ENCODE measurements around the gene CCDC15. TPM values are rescaled to one million over a fixed set of nuclear protein-coding genes. Genes with fewer than 3 reads are reported as not detected.

CCDC15 gene
- total and polyA plus RNA-seq, 2 of the 13 experiments (the other 11 are each of a cell fraction or from before 2014, with no cell fraction given): 2.2 to 4.6 TPM

DNA sequence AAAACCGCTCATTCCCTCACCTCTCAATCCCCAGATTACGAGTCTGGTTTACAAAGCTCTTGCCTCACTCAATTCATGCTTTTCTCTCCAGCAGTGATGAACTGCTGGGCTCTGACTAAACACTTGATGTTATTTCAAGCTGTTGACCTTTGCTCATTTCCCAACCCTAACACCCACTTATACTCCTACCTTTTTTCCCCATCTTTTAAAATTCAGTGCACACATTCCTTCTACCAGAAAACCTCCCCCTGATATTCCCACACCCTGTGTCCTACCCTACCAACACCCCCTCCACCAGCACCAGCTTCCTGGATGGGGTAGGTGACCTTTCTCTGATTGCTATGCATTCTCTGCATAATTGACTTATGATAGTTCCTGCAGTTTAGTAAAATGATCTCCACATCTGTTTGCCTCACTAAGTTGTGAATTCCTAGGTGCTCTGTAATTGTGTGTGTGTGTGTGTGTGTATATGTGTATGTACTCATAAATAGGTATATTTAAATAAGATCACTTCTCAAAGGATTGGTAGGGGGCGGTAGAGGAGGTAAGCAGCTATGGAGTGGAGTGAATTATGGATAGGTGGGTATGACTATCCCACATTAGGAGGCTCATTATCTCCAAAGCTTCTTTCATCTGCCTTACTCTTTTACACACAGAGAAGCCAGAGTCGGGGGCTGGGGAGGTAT is 19.0 kb upstream of the CCDC15 start (continued):
- TF ChIP-seq, protein P1, sequence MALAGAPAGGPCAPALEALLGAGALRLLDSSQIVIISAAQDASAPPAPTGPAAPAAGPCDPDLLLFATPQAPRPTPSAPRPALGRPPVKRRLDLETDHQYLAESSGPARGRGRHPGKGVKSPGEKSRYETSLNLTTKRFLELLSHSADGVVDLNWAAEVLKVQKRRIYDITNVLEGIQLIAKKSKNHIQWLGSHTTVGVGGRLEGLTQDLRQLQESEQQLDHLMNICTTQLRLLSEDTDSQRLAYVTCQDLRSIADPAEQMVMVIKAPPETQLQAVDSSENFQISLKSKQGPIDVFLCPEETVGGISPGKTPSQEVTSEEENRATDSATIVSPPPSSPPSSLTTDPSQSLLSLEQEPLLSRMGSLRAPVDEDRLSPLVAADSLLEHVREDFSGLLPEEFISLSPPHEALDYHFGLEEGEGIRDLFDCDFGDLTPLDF (CRISPR knock-in tag; IDR thresholded peaks at IDR 0.05): no peak
- no peak for TF ChIP-seq ZNF235 (CRISPR knock-in tag; IDR thresholded peaks at IDR 0.05; ENCODE audit: borderline replicate concordance)
- TF ChIP-seq RNF2 (conservative IDR thresholded peaks at IDR 0.05; ENCODE audit: low read depth): no peak
- no peak for TF ChIP-seq PCBP1 (IDR thresholded peaks at IDR 0.05; ENCODE audit: borderline replicate concordance, low read depth, low read length)
- peak; percentile 56; the same call in 1 of the 2 replicates for TF ChIP-seq SAP130 (CRISPR knock-in tag; IDR thresholded peaks at IDR 0.05; ENCODE audit: low read depth)
- no peak for TF ChIP-seq ZNF430 (CRISPR knock-in tag; IDR thresholded peaks at IDR 0.05)
- no peak for TF ChIP-seq REL (CRISPR knock-in tag; conservative IDR thresholded peaks at IDR 0.05)
- no peak for TF ChIP-seq TOE1 (CRISPR knock-in tag; IDR thresholded peaks at IDR 0.05)
- TF ChIP-seq POLR2AphosphoS5 (IDR thresholded peaks at IDR 0.05; ENCODE audit: low read depth, low read length): peak; percentile 50
- TF ChIP-seq, protein P2, sequence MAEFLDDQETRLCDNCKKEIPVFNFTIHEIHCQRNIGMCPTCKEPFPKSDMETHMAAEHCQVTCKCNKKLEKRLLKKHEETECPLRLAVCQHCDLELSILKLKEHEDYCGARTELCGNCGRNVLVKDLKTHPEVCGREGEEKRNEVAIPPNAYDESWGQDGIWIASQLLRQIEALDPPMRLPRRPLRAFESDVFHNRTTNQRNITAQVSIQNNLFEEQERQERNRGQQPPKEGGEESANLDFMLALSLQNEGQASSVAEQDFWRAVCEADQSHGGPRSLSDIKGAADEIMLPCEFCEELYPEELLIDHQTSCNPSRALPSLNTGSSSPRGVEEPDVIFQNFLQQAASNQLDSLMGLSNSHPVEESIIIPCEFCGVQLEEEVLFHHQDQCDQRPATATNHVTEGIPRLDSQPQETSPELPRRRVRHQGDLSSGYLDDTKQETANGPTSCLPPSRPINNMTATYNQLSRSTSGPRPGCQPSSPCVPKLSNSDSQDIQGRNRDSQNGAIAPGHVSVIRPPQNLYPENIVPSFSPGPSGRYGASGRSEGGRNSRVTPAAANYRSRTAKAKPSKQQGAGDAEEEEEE (CRISPR knock-in tag; IDR thresholded peaks at IDR 0.05; ENCODE audit: borderline replicate concordance): no peak
- 0 out of 2 replicates have a peak, but pooled peaks have one; percentile 33 for TF ChIP-seq ZBTB42 (CRISPR knock-in tag; IDR thresholded peaks at IDR 0.05)
- no peak for TF ChIP-seq ZNF296 (CRISPR knock-in tag; conservative IDR thresholded peaks at IDR 0.05)
- no peak for TF ChIP-seq ZSCAN20 (CRISPR knock-in tag; IDR thresholded peaks at IDR 0.05; ENCODE audit: borderline replicate concordance)
- no peak for TF ChIP-seq ZNF564 (CRISPR knock-in tag; IDR thresholded peaks at IDR 0.05)
- no peak for TF ChIP-seq SNAI1 (CRISPR knock-in tag; IDR thresholded peaks at IDR 0.05; ENCODE audit: borderline replicate concordance)
- TF ChIP-seq PPARG (CRISPR knock-in tag; conservative IDR thresholded peaks at IDR 0.05): no peak; the same call in 1 of the 2 replicates
- no peak for TF ChIP-seq ZNF678 (CRISPR knock-in tag; IDR thresholded peaks at IDR 0.05)
- no peak for TF ChIP-seq CBFB (CRISPR knock-in tag; IDR thresholded peaks at IDR 0.05)
- no peak for TF ChIP-seq ZNF530 (CRISPR knock-in tag; IDR thresholded peaks at IDR 0.05; ENCODE audit: low read depth)
- TF ChIP-seq, protein P3, sequence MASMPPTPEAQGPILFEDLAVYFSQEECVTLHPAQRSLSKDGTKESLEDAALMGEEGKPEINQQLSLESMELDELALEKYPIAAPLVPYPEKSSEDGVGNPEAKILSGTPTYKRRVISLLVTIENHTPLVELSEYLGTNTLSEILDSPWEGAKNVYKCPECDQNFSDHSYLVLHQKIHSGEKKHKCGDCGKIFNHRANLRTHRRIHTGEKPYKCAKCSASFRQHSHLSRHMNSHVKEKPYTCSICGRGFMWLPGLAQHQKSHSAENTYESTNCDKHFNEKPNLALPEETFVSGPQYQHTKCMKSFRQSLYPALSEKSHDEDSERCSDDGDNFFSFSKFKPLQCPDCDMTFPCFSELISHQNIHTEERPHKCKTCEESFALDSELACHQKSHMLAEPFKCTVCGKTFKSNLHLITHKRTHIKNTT (CRISPR knock-in tag; IDR thresholded peaks at IDR 0.05): no peak
- TF ChIP-seq HIVEP1 (CRISPR knock-in tag; IDR thresholded peaks at IDR 0.05): no peak
- TF ChIP-seq ZNF883 (CRISPR knock-in tag; IDR thresholded peaks at IDR 0.05; ENCODE audit: not compliant biosample characterization): no peak
- TF ChIP-seq ZNF558 (CRISPR knock-in tag; IDR thresholded peaks at IDR 0.05; ENCODE audit: borderline replicate concordance): no peak
- no peak for TF ChIP-seq ZNF841 (CRISPR knock-in tag; IDR thresholded peaks at IDR 0.05; ENCODE audit: borderline replicate concordance)
- TF ChIP-seq ZNF317 (CRISPR knock-in tag; IDR thresholded peaks at IDR 0.05): no peak
- TF ChIP-seq, protein P4, sequence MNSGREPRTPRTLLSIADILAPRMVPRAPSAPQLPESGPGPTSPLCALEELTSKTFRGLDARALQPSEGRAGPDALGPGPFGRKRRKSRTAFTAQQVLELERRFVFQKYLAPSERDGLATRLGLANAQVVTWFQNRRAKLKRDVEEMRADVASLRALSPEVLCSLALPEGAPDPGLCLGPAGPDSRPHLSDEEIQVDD (CRISPR knock-in tag; IDR thresholded peaks at IDR 0.05; ENCODE audit: borderline replicate concordance): no peak
- no peak for TF ChIP-seq ZNF251 (CRISPR knock-in tag; IDR thresholded peaks at IDR 0.05)

Data from HepG2 (cell line).